ENCODE measurements around the gene UMAD1. TPM values are rescaled to one million over a fixed set of nuclear protein-coding genes. Genes with fewer than 3 reads are reported as not detected.

The UMAD1 gene
- total RNA-seq, 2 experiments from 2014 or later = 11.0 to 15.3 TPM

DNA sequence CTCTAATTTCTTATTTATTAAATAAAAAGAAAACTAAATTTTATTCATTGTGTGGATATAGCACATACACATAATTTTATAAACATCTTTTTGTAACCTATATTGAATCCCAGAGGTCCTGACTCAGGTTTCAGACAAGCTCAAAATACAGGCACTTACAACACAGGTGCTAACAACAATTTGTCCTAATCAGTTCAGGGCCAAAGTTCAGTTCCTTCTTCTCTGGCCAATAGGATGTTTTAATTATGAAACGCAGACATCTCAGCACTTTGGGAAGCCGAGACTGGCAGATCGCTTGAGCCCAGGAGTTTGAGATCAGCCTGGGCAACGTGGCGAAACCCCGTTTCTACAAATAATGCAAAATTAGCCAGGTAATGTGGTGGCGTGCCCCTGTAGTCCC lies 62.9 kb downstream of the UMAD1 start:
- H3K9me3 ChIP-seq (ENCODE audit: control insufficient read depth in 1 of 2, insufficient read depth in 1 of 2, low read length in 2 of 2) = no peaks in the 10 kb centered on the region
- H3K27me3 Mint-ChIP-seq = no peaks in the 10 kb centered on the region
- POLR2A ChIA-PET = interaction anchor here (0.5 kb wide), 1 partner anchor 57 kb away, joined by 4 read pairs; no protein-coding TSS in a partner anchor
- no peak overlapping the region for H3K27ac Mint-ChIP-seq
- ATAC-seq (ENCODE audit: poor library complexity) (no peak), DNase-seq (no peak)
- no peaks in the 10 kb centered on the region for H3K27me3 ChIP-seq (ENCODE audit: control insufficient read depth in 1 of 2, insufficient read depth in 2 of 2, low read length in 2 of 2)
- no peak overlapping the region for H3K4me3 ChIP-seq (ENCODE audit: low read length)
- H3K27ac ChIP-seq (ENCODE audit: low read depth in 1 of 2, low read length in 2 of 2) = no peak overlapping the region
- H3K4me1 Mint-ChIP-seq (ENCODE audit: low read depth) = peaks cover 31% of the 10 kb centered on the region
- H3K4me3 Mint-ChIP-seq = no peak overlapping the region
- H3K36me3 Mint-ChIP-seq (ENCODE audit: low read depth) = peaks cover 14% of the 10 kb centered on the region
- H3K4me1 ChIP-seq (ENCODE audit: insufficient read depth, low read length) = peaks cover 3% of the 10 kb centered on the region
- H3K36me3 ChIP-seq (ENCODE audit: insufficient read depth, low read length) = no peaks in the 10 kb centered on the region
- TF ChIP-seq, protein P1, sequence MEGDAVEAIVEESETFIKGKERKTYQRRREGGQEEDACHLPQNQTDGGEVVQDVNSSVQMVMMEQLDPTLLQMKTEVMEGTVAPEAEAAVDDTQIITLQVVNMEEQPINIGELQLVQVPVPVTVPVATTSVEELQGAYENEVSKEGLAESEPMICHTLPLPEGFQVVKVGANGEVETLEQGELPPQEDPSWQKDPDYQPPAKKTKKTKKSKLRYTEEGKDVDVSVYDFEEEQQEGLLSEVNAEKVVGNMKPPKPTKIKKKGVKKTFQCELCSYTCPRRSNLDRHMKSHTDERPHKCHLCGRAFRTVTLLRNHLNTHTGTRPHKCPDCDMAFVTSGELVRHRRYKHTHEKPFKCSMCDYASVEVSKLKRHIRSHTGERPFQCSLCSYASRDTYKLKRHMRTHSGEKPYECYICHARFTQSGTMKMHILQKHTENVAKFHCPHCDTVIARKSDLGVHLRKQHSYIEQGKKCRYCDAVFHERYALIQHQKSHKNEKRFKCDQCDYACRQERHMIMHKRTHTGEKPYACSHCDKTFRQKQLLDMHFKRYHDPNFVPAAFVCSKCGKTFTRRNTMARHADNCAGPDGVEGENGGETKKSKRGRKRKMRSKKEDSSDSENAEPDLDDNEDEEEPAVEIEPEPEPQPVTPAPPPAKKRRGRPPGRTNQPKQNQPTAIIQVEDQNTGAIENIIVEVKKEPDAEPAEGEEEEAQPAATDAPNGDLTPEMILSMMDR (IDR thresholded peaks at IDR 0.05) = no peak
- H3K9me3 Mint-ChIP-seq = no peaks in the 10 kb centered on the region
- intact Hi-C loops (cut with DNase I, micrococcal nuclease) = no loop called here
- CTCF ChIA-PET = no interaction called here

DNA sequence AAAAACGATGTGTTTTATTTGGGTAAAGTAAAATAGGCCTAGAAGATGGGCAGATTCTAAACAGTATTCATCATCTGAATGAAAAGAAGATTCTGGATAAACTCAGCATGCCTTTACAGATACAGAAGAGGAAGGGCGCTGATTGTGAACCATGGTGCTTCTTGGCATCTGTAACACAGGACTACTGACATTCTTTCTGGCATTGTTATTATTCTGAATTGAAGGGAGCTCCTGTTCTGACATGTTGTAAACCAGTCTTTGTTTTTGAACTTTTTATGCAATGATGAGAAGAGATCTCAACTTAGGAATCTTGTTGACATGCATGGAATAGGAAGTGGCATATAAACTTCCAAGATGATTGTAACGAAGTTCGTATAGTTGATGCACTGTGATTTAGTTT lies 64.3 kb downstream of the UMAD1 start:
- TF ChIP-seq, protein P1 (IDR thresholded peaks at IDR 0.05) = no peak
- ChIA-PET CTCF (no interaction called here), POLR2A (no interaction called here)
- no peaks in the 10 kb centered on the region for H3K9me3 ChIP-seq (ENCODE audit: control insufficient read depth in 1 of 2, insufficient read depth in 1 of 2, low read length in 2 of 2)
- Mint-ChIP-seq H3K36me3 (ENCODE audit: low read depth) (peaks cover 11% of the 10 kb centered on the region), H3K27me3 (no peaks in the 10 kb centered on the region), H3K27ac (no peak overlapping the region), H3K9me3 (no peaks in the 10 kb centered on the region), H3K4me1 (ENCODE audit: low read depth) (peaks cover 33% of the 10 kb centered on the region), H3K4me3 (no peak overlapping the region)
- H3K27ac ChIP-seq (ENCODE audit: low read depth in 1 of 2, low read length in 2 of 2) = no peak overlapping the region
- H3K4me1 ChIP-seq (ENCODE audit: insufficient read depth, low read length) = no peaks in the 10 kb centered on the region
- no peak for ATAC-seq (ENCODE audit: poor library complexity)
- no peak overlapping the region for H3K4me3 ChIP-seq (ENCODE audit: low read length)
- no peaks in the 10 kb centered on the region for H3K36me3 ChIP-seq (ENCODE audit: insufficient read depth, low read length)
- H3K27me3 ChIP-seq (ENCODE audit: control insufficient read depth in 1 of 2, insufficient read depth in 2 of 2, low read length in 2 of 2) = no peaks in the 10 kb centered on the region
- DNase-seq = no peak
- intact Hi-C loops (cut with DNase I, micrococcal nuclease) = no loop called here

DNA sequence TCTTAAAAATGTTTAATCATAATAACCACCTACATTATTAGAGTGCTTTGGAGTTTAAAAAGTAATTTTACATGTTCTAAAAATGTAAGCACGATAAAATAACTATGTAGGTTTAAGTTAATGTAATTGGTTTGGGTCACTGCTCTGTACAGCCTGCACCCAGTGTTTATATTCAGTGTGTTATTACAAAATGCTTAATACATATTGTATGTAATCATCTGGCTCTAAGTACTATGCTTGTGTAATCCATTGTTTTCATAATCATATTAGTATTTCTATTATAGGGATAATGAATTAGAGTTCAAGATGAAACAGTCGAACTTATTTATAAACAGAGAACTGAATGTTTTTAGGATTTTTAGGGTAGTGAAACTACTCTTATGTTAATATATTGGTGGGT lies 64.8 kb downstream of the UMAD1 start:
- Histone ChIP-seq H3K4me3 (ENCODE audit: low read length) (no peak overlapping the region), H3K36me3 (ENCODE audit: insufficient read depth, low read length) (no peaks in the 10 kb centered on the region), H3K27me3 (ENCODE audit: control insufficient read depth in 1 of 2, insufficient read depth in 2 of 2, low read length in 2 of 2) (no peaks in the 10 kb centered on the region), H3K27ac (ENCODE audit: low read depth in 1 of 2, low read length in 2 of 2) (no peak overlapping the region), H3K4me1 (ENCODE audit: insufficient read depth, low read length) (no peaks in the 10 kb centered on the region), H3K9me3 (ENCODE audit: control insufficient read depth in 1 of 2, insufficient read depth in 1 of 2, low read length in 2 of 2) (no peaks in the 10 kb centered on the region)
- ChIA-PET POLR2A (no interaction called here), CTCF (no interaction called here)
- Mint-ChIP-seq H3K36me3 (ENCODE audit: low read depth) (peaks cover 9% of the 10 kb centered on the region), H3K27me3 (no peaks in the 10 kb centered on the region), H3K4me3 (no peak overlapping the region), H3K27ac (no peak overlapping the region), H3K9me3 (no peaks in the 10 kb centered on the region), H3K4me1 (ENCODE audit: low read depth) (peaks cover 30% of the 10 kb centered on the region)
- TF ChIP-seq, protein P1 (IDR thresholded peaks at IDR 0.05) = no peak
- no peak for DNase-seq
- ATAC-seq (ENCODE audit: poor library complexity) = no peak
- intact Hi-C loops (cut with DNase I, micrococcal nuclease) = no loop called here

All from CD4-positive, alpha-beta T cell (primary cell).